Inferior parietal cortex (tissue), 1 donor: ENCODE measurements around the gene CCDC47.
"Not testable (repeated sequence)": the region's sequence is repeated elsewhere in the genome, so short reads cannot be mapped to it uniquely, and the experiment has no call there.

Experiments
- DNase-seq: peaks from one replicate; pipeline ENCODE4 v3.0.0-alpha.2; 2016; ENCODE audit errors: extremely low spot score

The CCDC47 gene

GRCh38 chr17:63773272-63774140 lies at the start of gene CCDC47:
Gene CCDC47 (minus strand): TSS chr17:63773597. CDS start chr17:63766175, 7,422 bp downstream.
- DNase-seq: peak; percentile 100

GRCh38 chr17:63822537-63822936 lies 49.1 kb upstream of the CCDC47 start:
- DNase-seq: no peak

- no peak for DNase-seq
These were observed 48.4 kb upstream of the CCDC47 start for GRCh38 chr17:63821804-63822203.

GRCh38 chr17:63820963-63821561 lies 47.7 kb upstream of the CCDC47 start:
- no peak for DNase-seq

- no peak for DNase-seq
These were observed 46.5 kb upstream of the CCDC47 start for GRCh38 chr17:63819585-63820537.

GRCh38 chr17:63819131-63819530 lies 45.7 kb upstream of the CCDC47 start:
- no peak for DNase-seq

GRCh38 chr17:63817736-63818385 lies 44.5 kb upstream of the CCDC47 start:
- no peak for DNase-seq

- no peak for DNase-seq
These were observed 43.3 kb upstream of the CCDC47 start for GRCh38 chr17:63816669-63817068.

- no peak for DNase-seq
These were observed 42.7 kb upstream of the CCDC47 start for GRCh38 chr17:63816123-63816522.

- no peak for DNase-seq
These were observed 36.6 kb upstream of the CCDC47 start for GRCh38 chr17:63809970-63810369.

- no peak for DNase-seq
These were observed 32.2 kb upstream of the CCDC47 start for GRCh38 chr17:63805591-63805990.

GRCh38 chr17:63804328-63804727 lies 30.9 kb upstream of the CCDC47 start:
- no peak for DNase-seq

- no peak for DNase-seq
These were observed 27.4 kb upstream of the CCDC47 start for GRCh38 chr17:63800783-63801182.

GRCh38 chr17:63798572-63799106 lies 25.2 kb upstream of the CCDC47 start:
- DNase-seq: no peak

- DNase-seq: not testable (repeated sequence)
These were observed 23.0 kb upstream of the CCDC47 start for GRCh38 chr17:63796375-63796774.

- DNase-seq: no peak
These were observed 18.8 kb upstream of the CCDC47 start for GRCh38 chr17:63792055-63792729.

- no peak for DNase-seq
These were observed 16.7 kb upstream of the CCDC47 start for GRCh38 chr17:63790057-63790456.

GRCh38 chr17:63786971-63787711 lies 13.7 kb upstream of the CCDC47 start:
- DNase-seq: no peak

- no peak for DNase-seq
These were observed 12.7 kb upstream of the CCDC47 start for GRCh38 chr17:63786117-63786516.

GRCh38 chr17:63785556-63785955 lies 12.2 kb upstream of the CCDC47 start:
- DNase-seq: no peak
